Endothelial cell of umbilical vein (primary cell): ENCODE measurements around the gene RBMS1. TPM values are rescaled to one million over a fixed set of nuclear protein-coding genes. Genes with fewer than 3 reads are reported as not detected.

Experiments
- BruUV-seq: library from RNA; stranded (reverse); fragments of 400-500 nt; replicated peaks from 2 replicates; lab custom pipeline; 2021; lab: Mats Ljungman, UMichigan
- CTCF ChIA-PET: fragments of 300-600, 350-600 bp; sonication (Branson Sonifier 250); formaldehyde crosslinking; loops from one replicate; lab custom pipeline; 2021; ENCODE audit warnings: antibody characterized with exemption, inconsistent platforms; lab: Charles Lee
- POLR2A ChIA-PET: fragments of 300-600, 350-600 bp; sonication (Branson Sonifier 250); formaldehyde crosslinking; loops from one replicate; lab custom pipeline; 2021; ENCODE audit warnings: antibody characterized with exemption, inconsistent platforms; lab: Charles Lee
- DNase-seq: peaks from one replicate; pipeline ENCODE4 v3.0.0-alpha.2; 2011; ENCODE audit warnings: low read depth, low spot score
- FAIRE-seq: peaks from 2 replicates; lab custom pipeline; 2011; peaks lifted over from hg19 to GRCh38; lab: Jason Lieb, UNC
- H2AFZ ChIP-seq: 2 replicates; pipeline ENCODE4 v1.6.0; 2012; ENCODE audit warnings: low read depth, low read length, control low read depth, inconsistent platforms
- H3K27ac ChIP-seq: 2 replicates; pipeline ENCODE4 v1.5.1; 2011; ENCODE audit warnings: low read depth, mild to moderate bottlenecking, control low read depth, low read length, moderate library complexity; ENCODE audit not compliant: insufficient read depth
- H3K27me3 ChIP-seq, 2 experiments: 2 replicates each; pipeline versions ENCODE4 v1.6.0 to v1.6.1; 2011; ENCODE audit warnings: low read length in 2 of 2, mixed read lengths in 1 of 2; ENCODE audit not compliant: control insufficient read depth in 2 of 2, insufficient read depth in 2 of 2
- H3K36me3 ChIP-seq, 2 experiments: 2 replicates in 1 of 2; 3 replicates in 1 of 2; pipeline ENCODE4 v1.5.1; 2011; ENCODE audit warnings: low read length in 2 of 2, mild to moderate bottlenecking in 1 of 2, moderate library complexity in 1 of 2; ENCODE audit not compliant: control insufficient read depth in 2 of 2, insufficient read depth in 2 of 2; ENCODE audit errors: extremely low read depth in 1 of 2
- H3K4me1 ChIP-seq: 3 replicates; pipeline ENCODE4 v1.5.1; 2011; ENCODE audit warnings: mild to moderate bottlenecking, low read length; ENCODE audit not compliant: control insufficient read depth, insufficient read depth; ENCODE audit errors: extremely low read depth
- H3K4me2 ChIP-seq: 2 replicates; pipeline ENCODE4 v1.6.1; 2011; ENCODE audit warnings: low read length, control low read depth, mixed read lengths; ENCODE audit not compliant: insufficient read depth
- H3K4me3 ChIP-seq, 3 experiments: fragments of 200-600 bp in 1 of 3; sonication (generic), shearing (Covaris generic) in 1 of 3; replicated peaks in 1 of 3; 2 replicates each; pipeline ENCODE4 v1.5.1; 2011 to 2016; ENCODE audit warnings: control low read depth in 3 of 3, low read length in 3 of 3, mild to moderate bottlenecking in 2 of 3, inconsistent platforms in 1 of 3, low read depth in 1 of 3, moderate library complexity in 1 of 3; ENCODE audit not compliant: insufficient read depth in 1 of 3
- H3K79me2 ChIP-seq: 2 replicates; pipeline ENCODE4 v1.6.0; 2012; ENCODE audit warnings: low read length, inconsistent platforms; ENCODE audit not compliant: control insufficient read depth, insufficient read depth
- H3K9ac ChIP-seq: replicated peaks from 2 replicates; pipeline ENCODE3; 2011; ENCODE audit warnings: low read length, control low read depth; ENCODE audit not compliant: insufficient read depth; ENCODE audit errors: extremely low read depth
- H3K9me1 ChIP-seq: replicated peaks from 3 replicates; pipeline ENCODE4 v1.6.0; 2011; ENCODE audit warnings: mild to moderate bottlenecking, low read length; ENCODE audit not compliant: control insufficient read depth, insufficient read depth; ENCODE audit errors: extremely low read depth
- H3K9me3 ChIP-seq: replicated peaks from 2 replicates; pipeline ENCODE4 v1.5.1; 2012; ENCODE audit warnings: low read length, inconsistent platforms; ENCODE audit not compliant: control insufficient read depth, insufficient read depth
- H4K20me1 ChIP-seq: replicated peaks from 2 replicates; pipeline ENCODE3; 2011; ENCODE audit warnings: mild to moderate bottlenecking, low read length; ENCODE audit not compliant: control insufficient read depth, insufficient read depth; ENCODE audit errors: extremely low read depth
- EZH2 ChIP-seq: IDR thresholded peaks from 2 replicates; pipeline ENCODE4 v1.6.1; 2012; ENCODE audit warnings: borderline replicate concordance, low read depth, mild to moderate bottlenecking, moderate library complexity, low read length, inconsistent platforms; ENCODE audit not compliant: severe bottlenecking
- FOS ChIP-seq: IDR thresholded peaks from 2 replicates; pipeline ENCODE4 v1.6.1; 2011; ENCODE audit warnings: mild to moderate bottlenecking, low read length, moderate library complexity, borderline replicate concordance; ENCODE audit not compliant: insufficient read depth
- GATA2 ChIP-seq: IDR thresholded peaks from 2 replicates; pipeline ENCODE4 v1.7.0; 2011; ENCODE audit warnings: low read depth, mild to moderate bottlenecking, moderate library complexity, mixed read lengths, low read length; ENCODE audit not compliant: insufficient read length, insufficient read depth
- JUN ChIP-seq: IDR thresholded peaks from 2 replicates; pipeline ENCODE4 v1.6.1; 2011; ENCODE audit warnings: borderline replicate concordance, low read depth; ENCODE audit not compliant: insufficient read length, insufficient read depth
- MYC ChIP-seq: IDR thresholded peaks from one replicate; pipeline ENCODE4 v1.6.1; 2011; ENCODE audit warnings: mild to moderate bottlenecking, low read depth, low read length
- POLR2A ChIP-seq: IDR thresholded peaks from 2 replicates; pipeline ENCODE4 v1.6.1; 2012; ENCODE audit warnings: low read depth, mild to moderate bottlenecking, control low read depth, low read length
- POLR2AphosphoS5 ChIP-seq: IDR thresholded peaks from 2 replicates; pipeline ENCODE4 v1.6.1; 2012; ENCODE audit warnings: low read depth, mild to moderate bottlenecking, control low read depth, low read length, moderate library complexity; ENCODE audit not compliant: insufficient read depth
- dilution Hi-C: fragments of 300-500 bp; cut with MboI; formaldehyde crosslinking; loops from one replicate; pipeline ENCODE4 v1.15.0; 2019; ENCODE audit warnings: low sequenced_read_pairs; ENCODE audit not compliant: extremely low pct_ligation_motif_present
- intact Hi-C: fragments of 100-400 bp; cut with micrococcal nuclease; formaldehyde crosslinking; loops from one replicate; pipeline ENCODE4 v1.10.0; 2022
- polyA plus RNA-seq, 4 experiments: library from polyadenylated mRNA; depleted of rRNA in 3 of 4; stranded (reverse) in 3 of 4; unstranded in 1 of 4; fragments of >200 nt; gene quantifications; 2 replicates each; pipeline versions ENCODE4 v1.2.1 to v1.2.3, GENCODE V29; 2011 to 2012; ENCODE audit warnings: missing spikeins in 1 of 4
- total RNA-seq: library from RNA; stranded (reverse); gene quantifications from 2 replicates; pipeline ENCODE4 v1.2.3, GENCODE V29; 2021
- TF ChIP-seq, protein P1 (sequence below), 2 donors: IDR thresholded peaks; 1 replicate in 1 of 2; 2 replicates in 1 of 2; pipeline ENCODE4 v1.5.1; 2011; ENCODE audit warnings: low read length in 2 of 2, mild to moderate bottlenecking in 2 of 2, moderate library complexity in 2 of 2, control low read depth in 1 of 2, inconsistent platforms in 1 of 2, low read depth in 1 of 2; ENCODE audit not compliant: insufficient read depth in 1 of 2; ENCODE audit errors: extremely low read depth in 1 of 2

The RBMS1 gene
- total and polyA plus RNA-seq, 2 donors (not counting 3 experiments of a cell fraction or from before 2014, with no cell fraction given): 60.0 to 93.3 TPM

- H3K9me1 ChIP-seq: no peaks in the 10 kb centered on the region
- ChIA-PET CTCF (interaction anchor here (1.1 kb wide), 1 partner anchor 24 kb away, joined by 5 read pairs; no protein-coding TSS in a partner anchor), POLR2A (no interaction called here)
- BruUV-seq: no TSS peak
- no peak for FAIRE-seq
- no peak overlapping the region for H2AFZ ChIP-seq
- no peak overlapping the region for H3K9ac ChIP-seq
- H3K9me3 ChIP-seq: no peaks in the 10 kb centered on the region
- no peaks in the 10 kb centered on the region for H3K79me2 ChIP-seq
- no peaks in the 10 kb centered on the region for H3K27me3 ChIP-seq
- no peaks in the 10 kb centered on the region for H3K36me3 ChIP-seq
- intact Hi-C loops: loop anchor here (10.0 kb wide), 1 partner anchor 131 kb away; no protein-coding TSS in a partner anchor
- TF ChIP-seq JUN (no peak), MYC (no peak), POLR2AphosphoS5 (no peak), GATA2 (no peak), FOS (no peak), EZH2 (no peak), POLR2A (no peak)
- TF ChIP-seq, protein P1, sequence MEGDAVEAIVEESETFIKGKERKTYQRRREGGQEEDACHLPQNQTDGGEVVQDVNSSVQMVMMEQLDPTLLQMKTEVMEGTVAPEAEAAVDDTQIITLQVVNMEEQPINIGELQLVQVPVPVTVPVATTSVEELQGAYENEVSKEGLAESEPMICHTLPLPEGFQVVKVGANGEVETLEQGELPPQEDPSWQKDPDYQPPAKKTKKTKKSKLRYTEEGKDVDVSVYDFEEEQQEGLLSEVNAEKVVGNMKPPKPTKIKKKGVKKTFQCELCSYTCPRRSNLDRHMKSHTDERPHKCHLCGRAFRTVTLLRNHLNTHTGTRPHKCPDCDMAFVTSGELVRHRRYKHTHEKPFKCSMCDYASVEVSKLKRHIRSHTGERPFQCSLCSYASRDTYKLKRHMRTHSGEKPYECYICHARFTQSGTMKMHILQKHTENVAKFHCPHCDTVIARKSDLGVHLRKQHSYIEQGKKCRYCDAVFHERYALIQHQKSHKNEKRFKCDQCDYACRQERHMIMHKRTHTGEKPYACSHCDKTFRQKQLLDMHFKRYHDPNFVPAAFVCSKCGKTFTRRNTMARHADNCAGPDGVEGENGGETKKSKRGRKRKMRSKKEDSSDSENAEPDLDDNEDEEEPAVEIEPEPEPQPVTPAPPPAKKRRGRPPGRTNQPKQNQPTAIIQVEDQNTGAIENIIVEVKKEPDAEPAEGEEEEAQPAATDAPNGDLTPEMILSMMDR (IDR thresholded peaks at IDR 0.05; ENCODE audit: extremely low read depth in 1 of 2, insufficient read depth in 1 of 2, low read depth in 1 of 2, low read length in 2 of 2): no peak
- DNase-seq: no peak
- dilution Hi-C loops: no loop called here
- H3K4me1 ChIP-seq: peaks cover 31% of the 10 kb centered on the region
- H3K4me3 ChIP-seq: no peak overlapping the region
- H3K4me2 ChIP-seq: no peak overlapping the region
- H3K27ac ChIP-seq: no peak overlapping the region
- no peaks in the 10 kb centered on the region for H4K20me1 ChIP-seq
These were observed 247.9 kb downstream of the RBMS1 start for GRCh38 chr2:160245614-160246155.
